RWPE1 (cell line): ENCODE data around the gene SH3RF1.
"Not testable (repeated sequence)": the region's sequence is repeated elsewhere in the genome, so short reads cannot be mapped to it uniquely, and the experiment has no call there.

Experiments used
- CTCF ChIA-PET: fragments of 350-600 bp; sonication (Branson Sonifier 250); formaldehyde crosslinking; extraction: SDS; loops from one replicate; lab custom pipeline; 2021; lab: Yijun Ruan, JAX
- POLR2A ChIA-PET: fragments of 400-600 bp; formaldehyde crosslinking; extraction: SDS; loops from one replicate; lab custom pipeline; 2020; ENCODE audit warnings: antibody characterized with exemption; ENCODE audit not compliant: low non-redundant PET; lab: Yijun Ruan, JAX
- DNase-seq: peaks from one replicate; pipeline ENCODE4 v3.0.0; 2012; ENCODE audit warnings: low spot score
- H3K27ac ChIP-seq: fragments of 450-650 bp; 2 replicates; pipeline ENCODE4 v1.5.1; 2017
- CTCF ChIP-seq: fragments of 450-650 bp; conservative IDR thresholded peaks from 2 replicates; pipeline ENCODE4 v1.5.1; 2017; ENCODE audit warnings: low read depth, mild to moderate bottlenecking

Gene SH3RF1

GRCh38 chr4:169195032-169195431 is 75.7 kb downstream of the SH3RF1 start:
- ChIA-PET POLR2A (no interaction called here), CTCF (interaction anchor here (0.6 to 0.7 kb wide), 2 partner anchors 13 to 117 kb away, joined by 4 read pairs; no protein-coding TSS in a partner anchor)
- TF ChIP-seq CTCF: no peak
- no peak overlapping the region for H3K27ac ChIP-seq
- DNase-seq: no peak

- POLR2A ChIA-PET, DNase-seq, CTCF ChIA-PET, H3K27ac ChIP-seq: not testable (repeated sequence)
Observed at GRCh38 chr4:169189968-169190367, 80.8 kb downstream of the SH3RF1 start.

- TF ChIP-seq CTCF: no peak
- H3K27ac ChIP-seq: no peak overlapping the region
- ChIA-PET CTCF (no interaction called here), POLR2A (no interaction called here)
- DNase-seq: no peak
Observed at GRCh38 chr4:169189372-169189771, 81.4 kb downstream of the SH3RF1 start.

GRCh38 chr4:169188204-169188603 is 82.6 kb downstream of the SH3RF1 start:
- POLR2A ChIA-PET: no interaction called here
- DNase-seq: no peak
- H3K27ac ChIP-seq: no peak overlapping the region
- no peak for TF ChIP-seq CTCF
- CTCF ChIA-PET: interaction anchor here (1.0 kb wide), 1 partner anchor 85 kb away, joined by 3 read pairs; no protein-coding TSS in a partner anchor

GRCh38 chr4:169185133-169185956 is 85.4 kb downstream of the SH3RF1 start:
- ChIA-PET POLR2A (no interaction called here), CTCF (interaction anchor here (0.7 kb wide), 1 partner anchor 70 kb away, joined by 3 read pairs; no protein-coding TSS in a partner anchor)
- H3K27ac ChIP-seq: no peak overlapping the region
- no peak for TF ChIP-seq CTCF
- no peak for DNase-seq

- no peak overlapping the region for H3K27ac ChIP-seq
- ChIA-PET CTCF (interaction anchor here (0.5 kb wide), 1 partner anchor 20 kb away, joined by 3 read pairs; no protein-coding TSS in a partner anchor), POLR2A (no interaction called here)
- TF ChIP-seq CTCF: no peak
- no peak for DNase-seq
Observed at GRCh38 chr4:169184686-169185085, 86.1 kb downstream of the SH3RF1 start.

GRCh38 chr4:169184236-169184635 is 86.5 kb downstream of the SH3RF1 start:
- no peak for DNase-seq
- POLR2A ChIA-PET: interaction anchor here (0.7 to 1.2 kb wide), 2 partner anchors 56 to 86 kb away, joined by 4 to 5 read pairs; no protein-coding TSS in a partner anchor
- no peak for TF ChIP-seq CTCF
- no peak overlapping the region for H3K27ac ChIP-seq
- CTCF ChIA-PET: interaction anchor here (0.5 to 0.7 kb wide), 2 partner anchors 19 to 160 kb away, joined by 3 to 6 read pairs; no protein-coding TSS in a partner anchor
